OCI-LY3 (cell line): ENCODE data around the gene PTBP3.

Source experiments
- CTCF ChIP-seq: fragments of 200-600, 300-600 bp; sonication (generic); IDR thresholded peaks from 2 replicates; pipeline ENCODE4 v1.5.1; 2014; ENCODE audit warnings: antibody characterized with exemption, low read length, low read depth
- EZH2phosphoT487 ChIP-seq: fragments of 200-600 bp; shearing (Covaris generic); IDR thresholded peaks from 2 replicates; pipeline ENCODE4 v1.6.1; 2018; ENCODE audit warnings: antibody characterized with exemption, mixed run types, low read depth

GRCh38 chr9:112247090-112247489, 86.3 kb downstream of the PTBP3 start:
- no peak for TF ChIP-seq CTCF
- no peak for TF ChIP-seq EZH2phosphoT487
